K562 (cell line): ENCODE results near the gene AACS. TPM values are rescaled to one million over a fixed set of nuclear protein-coding genes. Genes with fewer than 3 reads are reported as not detected.

Experiments used
- ATAC-seq: fragments of 200-7000 bp; cut with Tn5 transposase; 3 replicates; pipeline ENCODE4 v1.9.1; 2020; ENCODE audit warnings: moderate library complexity
- BruUV-seq: library from RNA; stranded (reverse); fragments of 400-500 nt; replicated peaks from 2 replicates; lab custom pipeline; 2021; lab: Mats Ljungman, UMichigan
- CTCF ChIA-PET: fragments of 300-600 bp; formaldehyde crosslinking; extraction: SDS; loops from one replicate; lab custom pipeline; 2021; ENCODE audit warnings: low intra/inter-chr PET ratio; lab: Yijun Ruan, JAX
- POLR2A ChIA-PET: fragments of 300-600, 350-650 bp; sonication (Branson Sonifier 250); formaldehyde crosslinking; extraction: SDS; loops from one replicate; lab custom pipeline; 2021; ENCODE audit warnings: antibody characterized with exemption, inconsistent platforms; lab: Yijun Ruan, JAX
- DNase-seq, 4 experiments: peaks; one replicate each; pipeline versions ENCODE4 v3.0.0 to v3.0.0-alpha.2; 2011 to 2018; ENCODE audit warnings: low spot score in 3 of 4, mixed read lengths in 3 of 4; ENCODE audit errors: extremely low read depth in 1 of 4
- FAIRE-seq: peaks from 2 replicates; lab custom pipeline; 2011; peaks lifted over from hg19 to GRCh38; lab: Jason Lieb, UNC
- H2AFZ ChIP-seq: 2 replicates; pipeline ENCODE4 v1.6.0; 2011; ENCODE audit warnings: low read depth, low read length, control low read depth, inconsistent platforms
- H3K27ac ChIP-seq: fragments of 200-600 bp; 3 replicates; pipeline ENCODE4 v1.8.0; 2011; ENCODE audit warnings: low read depth, mild to moderate bottlenecking, control low read depth, inconsistent platforms, low read length, moderate library complexity, mixed read lengths; ENCODE audit errors: extremely low read depth
- H3K27me3 ChIP-seq, 2 experiments: fragments of 300-600 bp in 1 of 2; 2 replicates in 1 of 2; 3 replicates in 1 of 2; pipeline versions ENCODE4 v1.6.0 to v1.8.0; 2011; ENCODE audit warnings: inconsistent platforms in 2 of 2, low read length in 2 of 2, mild to moderate bottlenecking in 1 of 2, mixed read lengths in 1 of 2, moderate library complexity in 1 of 2; ENCODE audit not compliant: control insufficient read depth in 2 of 2, insufficient read depth in 2 of 2
- H3K36me3 ChIP-seq: fragments of 300-600 bp; 3 replicates; pipeline ENCODE4 v1.8.0; 2011; ENCODE audit warnings: mild to moderate bottlenecking, low read length, inconsistent platforms; ENCODE audit not compliant: control insufficient read depth, insufficient read depth
- H3K4me1 ChIP-seq, 2 experiments: fragments of 200-600 bp in 1 of 2; replicated peaks in 1 of 2; 2 replicates in 1 of 2; 3 replicates in 1 of 2; pipeline versions ENCODE4 v1.5.1 to v1.8.0; 2011; ENCODE audit warnings: inconsistent platforms in 2 of 2, low read length in 2 of 2, mild to moderate bottlenecking in 1 of 2, mixed read lengths in 1 of 2, moderate library complexity in 1 of 2; ENCODE audit not compliant: control insufficient read depth in 2 of 2, insufficient read depth in 2 of 2
- H3K4me2 ChIP-seq: 2 replicates; pipeline ENCODE4 v1.6.1; 2011; ENCODE audit warnings: low read length, control low read depth, inconsistent platforms, mixed read lengths; ENCODE audit not compliant: insufficient read depth
- H3K4me3 ChIP-seq: fragments of 200-600 bp; sonication (generic), shearing (Covaris generic); 2 replicates; pipeline ENCODE4 v1.5.1; 2016; ENCODE audit warnings: control low read depth, inconsistent platforms
- H3K79me2 ChIP-seq: fragments of 200-600 bp; 3 replicates; pipeline ENCODE4 v1.8.0; 2011; ENCODE audit warnings: low read length, inconsistent platforms; ENCODE audit not compliant: control insufficient read depth, insufficient read depth
- H3K9ac ChIP-seq, 2 experiments: 2 replicates each; pipeline versions ENCODE4 v1.6.0 to v1.6.1; 2011; ENCODE audit warnings: low read depth in 2 of 2, low read length in 2 of 2, control low read depth in 1 of 2, inconsistent platforms in 1 of 2, mild to moderate bottlenecking in 1 of 2, mixed read lengths in 1 of 2; ENCODE audit not compliant: insufficient read depth in 1 of 2
- H3K9me1 ChIP-seq: one replicate; pipeline ENCODE4 v1.6.0; 2011; ENCODE audit warnings: inconsistent platforms, mild to moderate bottlenecking, low read length, moderate library complexity; ENCODE audit not compliant: control insufficient read depth, insufficient read depth
- H3K9me3 ChIP-seq: replicated peaks from 2 replicates; pipeline ENCODE4 v1.5.1; 2011; ENCODE audit warnings: low read depth, low read length, inconsistent platforms; ENCODE audit not compliant: control insufficient read depth, insufficient read depth
- H4K20me1 ChIP-seq: replicated peaks from 2 replicates; pipeline ENCODE4 v1.6.1; 2011; ENCODE audit warnings: low read length, inconsistent platforms, mixed read lengths; ENCODE audit not compliant: control insufficient read depth, insufficient read depth
- BRF2 ChIP-seq: IDR thresholded peaks from 3 replicates; pipeline ENCODE4 v1.6.1; 2011; ENCODE audit warnings: borderline replicate concordance, mild to moderate bottlenecking; ENCODE audit not compliant: insufficient read length, insufficient read depth
- ESRRA ChIP-seq: fragments of 450-650 bp; IDR thresholded peaks from 2 replicates; pipeline ENCODE4 v1.6.1; 2014; ENCODE audit warnings: low read depth, mild to moderate bottlenecking, moderate library complexity, borderline replicate concordance
- HNRNPL ChIP-seq: fragments of 200-400 bp; formaldehyde crosslinking; IDR thresholded peaks from 2 replicates; pipeline ENCODE4 v1.6.1; 2017; ENCODE audit warnings: low read depth, mild to moderate bottlenecking, low read length
- KLF10 ChIP-seq: fragments of 250-450 bp; sonication (Bioruptor Pico); IDR thresholded peaks from 2 replicates; pipeline ENCODE4 v1.6.1; 2021; ENCODE audit warnings: matching md5 sums
- PML ChIP-seq: IDR thresholded peaks from 2 replicates; pipeline ENCODE4 v1.6.1; 2012; ENCODE audit warnings: low read length, inconsistent platforms
- TBL1XR1 ChIP-seq, 2 experiments: IDR thresholded peaks; 2 replicates each; pipeline ENCODE4 v1.6.1; 2012; ENCODE audit warnings: improper control_type of control experiment in 2 of 2, low read length in 2 of 2, mild to moderate bottlenecking in 1 of 2
- TCFL5 ChIP-seq: fragments of 250-450 bp; sonication (Bioruptor Pico); conservative IDR thresholded peaks from 2 replicates; pipeline ENCODE4 v1.6.1; 2021; ENCODE audit warnings: mild to moderate bottlenecking, moderate library complexity, matching md5 sums
- U2AF1 ChIP-seq: fragments of 200-400 bp; formaldehyde crosslinking; optimal IDR thresholded peaks from 2 replicates; pipeline ENCODE3; 2017; ENCODE audit warnings: mild to moderate bottlenecking, low read depth, low read length, moderate library complexity
- XRCC4 ChIP-seq: IDR thresholded peaks from one replicate; pipeline ENCODE4 v1.6.1; 2011; ENCODE audit not compliant: insufficient read depth, insufficient read length; ENCODE audit errors: extremely low read depth
- XRCC5 ChIP-seq: fragments of 200-400 bp; formaldehyde crosslinking; IDR thresholded peaks from 2 replicates; pipeline ENCODE4 v1.6.1; 2017; ENCODE audit warnings: low read depth, mild to moderate bottlenecking, low read length
- ZNF23 ChIP-seq: fragments of 250-450 bp; sonication (Bioruptor Pico); IDR thresholded peaks from 2 replicates; pipeline ENCODE4 v1.4.0; 2020; ENCODE audit warnings: mild to moderate bottlenecking
- ZNF318 ChIP-seq, 2 experiments: fragments of 450-650 bp; IDR thresholded peaks; 2 replicates each; pipeline ENCODE4 v1.6.1; 2016; ENCODE audit warnings: mild to moderate bottlenecking in 2 of 2, borderline replicate concordance in 1 of 2, low read depth in 1 of 2, moderate library complexity in 1 of 2
- ZNF324 ChIP-seq: fragments of 250-450 bp; sonication (Bioruptor Pico); IDR thresholded peaks from 2 replicates; pipeline ENCODE4 v1.4.0; 2020; ENCODE audit warnings: mild to moderate bottlenecking
- WGBS: fragments of 100-300 bp; shearing (Covaris generic); methylation state at CpG from one replicate; pipeline ENCODE4 v1.1.6; 2016; ENCODE audit warnings: low coverage, mixed read lengths; ENCODE audit not compliant: insufficient coverage; ENCODE audit errors: missing lambda C conversion rate; 5-methylcytosine and 5-hydroxymethylcytosine counted together
- in situ Hi-C: fragments of 300-500 bp; cut with MboI; formaldehyde crosslinking; loops from 4 replicates; pipeline ENCODE4 v1.15.0; 2018; ENCODE audit warnings: inconsistent platforms, mixed read lengths
- intact Hi-C: fragments of 100-400 bp; cut with micrococcal nuclease; formaldehyde crosslinking; loops from 2 replicates; pipeline ENCODE4 v1.14.2; 2022
- polyA plus RNA-seq, 8 experiments: library from polyadenylated mRNA; depleted of rRNA in 4 of 8; stranded (reverse) in 5 of 8; unstranded in 3 of 8; fragments of >200 nt; fragmentation: Nextera tagmentation in 2 of 8; fragmentation: Illumina TruSeq in 1 of 8; extraction: Ambion mirVana in 2 of 8; extraction: Trizol in 1 of 8; gene quantifications; 2 replicates each; pipeline versions ENCODE4 v1.2.1 to v1.2.3, GENCODE V29; 2011 to 2014; ENCODE audit warnings: inconsistent platforms in 1 of 8, missing spikeins in 1 of 8
- total RNA-seq, 7 experiments: library from RNA; depleted of rRNA in 6 of 7; stranded (reverse); fragments of >200 nt in 6 of 7; fragmentation: Illumina TruSeq in 2 of 7; extraction: Trizol in 2 of 7; gene quantifications; 2 replicates each; pipeline versions ENCODE4 v1.2.1 to v1.2.3, GENCODE V29; 2011 to 2021; ENCODE audit warnings: low replicate concordance in 1 of 7

AACS gene
- total and polyA plus RNA-seq, 9 of the 15 experiments (the other 6 are each of a cell fraction or from before 2014, with no cell fraction given) = 2.4 to 13.0 (median 6.0) TPM

GRCh38 chr12:125015680-125016310 is 49.4 kb upstream of the AACS start:
- FAIRE-seq (no peak), ATAC-seq (no peak), DNase-seq (no peak)
- intact Hi-C loops (no loop called here), in situ Hi-C loops (no loop called here)
- POLR2A ChIA-PET = interaction anchor here (0.9 kb wide), 1 partner anchor 13 kb away, joined by 4 read pairs; no protein-coding TSS in a partner anchor
- no TSS peak for BruUV-seq
- H3K4me2 ChIP-seq = no peak overlapping the region
- WGBS = 91% methylated on average over 21 of the region's 24 CpGs
- no peak overlapping the region for H2AFZ ChIP-seq
- H3K79me2 ChIP-seq = no peaks in the 10 kb centered on the region
- H3K9ac ChIP-seq = no peak overlapping the region
- H3K36me3 ChIP-seq = peaks cover 66% of the 10 kb centered on the region; the same call in 2 of the 3 replicates
- CTCF ChIA-PET = no interaction called here
- no peak overlapping the region for H3K27ac ChIP-seq
- H3K9me1 ChIP-seq = peaks cover 3% of the 10 kb centered on the region
- H3K9me3 ChIP-seq = no peaks in the 10 kb centered on the region
- H4K20me1 ChIP-seq = 0 out of 2 replicates have a peak, but pooled peaks cover 6% of the 10 kb centered on the region
- no peaks in the 10 kb centered on the region for H3K4me1 ChIP-seq
- H3K27me3 ChIP-seq = no peaks in the 10 kb centered on the region
- no peak overlapping the region for H3K4me3 ChIP-seq
- TF ChIP-seq TCFL5 (CRISPR knock-in tag) (no peak), XRCC5 (no peak), ZNF23 (CRISPR knock-in tag) (no peak), ZNF324 (no peak), KLF10 (CRISPR knock-in tag) (no peak), U2AF1 (no peak), PML (no peak), HNRNPL (no peak), BRF2 (no peak), ESRRA (no peak), XRCC4 (no peak), ZNF318 (IDR thresholded peaks at IDR 0.05; ENCODE audit: borderline replicate concordance in 1 of 2, low read depth in 1 of 2) (no peak), TBL1XR1 (IDR thresholded peaks at IDR 0.05; ENCODE audit: low read length in 2 of 2) (no peak)
